T-helper 1 cell (primary cell): ENCODE data around the gene LANCL2.
"Not testable (repeated sequence)": the region's sequence is repeated elsewhere in the genome, so short reads cannot be mapped to it uniquely, and the experiment has no call there.

Source experiments
- DNase-seq, 5 donors: peaks; one replicate each; pipeline ENCODE4 v3.0.0-alpha.2; 2012 to 2020

LANCL2 gene

DNA sequence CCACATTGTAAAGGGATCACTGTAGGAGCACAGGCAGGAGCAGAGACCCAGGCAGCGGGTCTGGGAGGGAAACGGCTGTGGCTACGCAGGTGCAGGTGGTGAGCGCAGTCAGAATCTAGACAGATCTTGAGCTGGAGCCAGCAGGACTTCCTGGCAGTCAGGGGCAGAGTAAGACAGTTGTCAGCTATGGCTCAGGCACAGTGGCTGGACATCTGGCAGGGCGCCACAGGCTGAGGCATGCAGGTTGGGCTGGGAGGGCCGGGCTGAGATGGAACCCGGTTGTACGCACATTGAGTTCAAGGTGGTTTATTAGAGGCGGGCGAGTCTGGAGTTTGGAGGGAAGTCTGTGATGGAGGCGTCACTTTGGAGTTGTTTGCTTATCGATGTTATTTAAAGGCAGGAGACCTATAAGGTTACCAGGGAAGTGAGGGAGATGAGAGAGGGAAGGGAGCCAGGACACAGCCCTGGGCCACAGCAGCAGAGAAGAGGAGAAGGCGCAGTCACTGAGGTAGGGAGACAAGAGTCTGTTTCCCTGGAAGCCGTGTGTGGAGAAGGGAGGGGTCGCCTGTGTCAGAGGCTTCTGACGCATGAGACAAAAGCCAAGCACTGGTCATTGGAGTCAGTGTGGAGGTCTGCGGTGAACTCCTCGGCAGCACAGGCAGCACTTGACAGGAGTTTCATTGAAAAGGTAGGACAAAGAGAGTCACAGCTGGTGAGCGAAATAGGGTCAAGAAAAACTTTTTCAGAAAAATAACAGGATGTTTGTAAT, 73.8 kb downstream of the LANCL2 start:
- DNase-seq = no peak

DNA sequence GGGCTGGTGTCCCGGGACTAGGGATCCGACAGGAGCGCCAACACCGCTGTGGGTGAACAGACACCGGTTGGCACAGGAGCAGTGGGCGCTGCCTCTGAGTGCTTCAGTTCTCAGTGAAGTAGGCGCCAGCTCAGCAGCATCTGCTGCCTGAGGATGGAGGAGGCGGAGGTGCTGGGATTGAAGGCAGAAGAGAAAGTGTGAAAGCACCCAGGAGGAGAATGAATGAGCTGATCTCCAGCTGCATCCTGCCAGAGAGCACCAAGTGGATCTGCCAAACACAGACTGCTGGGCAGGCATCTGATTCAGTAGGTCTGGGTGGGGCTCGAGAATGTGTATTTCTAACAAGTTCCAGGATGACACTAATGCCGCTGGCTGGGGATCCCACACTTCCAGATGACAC, 74.5 kb downstream of the LANCL2 start:
- DNase-seq = peak in 1 of 5 donors; percentile 8

DNA sequence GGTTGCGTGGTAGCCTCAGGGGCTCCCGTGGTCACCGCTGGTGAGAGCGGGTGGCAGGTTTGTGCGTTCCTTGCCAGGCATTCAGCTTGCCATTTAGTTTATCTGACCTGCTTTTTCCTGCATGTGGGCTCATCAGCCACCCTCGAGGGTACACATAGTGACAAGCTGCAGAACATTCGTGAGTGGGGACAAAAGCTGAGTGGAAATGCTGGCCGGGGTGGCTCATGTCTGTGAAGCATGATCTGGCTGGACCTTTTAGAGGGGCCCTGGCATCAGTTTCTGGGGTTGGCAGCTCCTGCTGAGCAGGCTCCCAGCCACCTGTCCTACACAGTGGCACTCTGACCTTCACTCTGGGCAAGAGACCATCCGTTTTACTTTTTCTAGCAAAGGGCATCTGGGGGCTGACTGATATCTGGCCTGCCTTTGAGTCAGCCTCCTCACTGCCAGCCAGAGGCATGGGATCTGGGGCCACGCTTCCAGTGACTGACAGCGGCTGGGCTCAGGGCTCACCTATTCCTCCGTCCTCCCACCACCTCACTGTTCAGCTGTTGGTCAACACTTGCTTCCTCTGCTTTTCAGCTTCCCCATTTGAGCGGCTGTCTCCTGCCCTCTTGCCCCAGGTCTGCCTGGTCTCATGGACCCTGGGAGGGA, 75.0 kb downstream of the LANCL2 start:
- no peak for DNase-seq

DNA sequence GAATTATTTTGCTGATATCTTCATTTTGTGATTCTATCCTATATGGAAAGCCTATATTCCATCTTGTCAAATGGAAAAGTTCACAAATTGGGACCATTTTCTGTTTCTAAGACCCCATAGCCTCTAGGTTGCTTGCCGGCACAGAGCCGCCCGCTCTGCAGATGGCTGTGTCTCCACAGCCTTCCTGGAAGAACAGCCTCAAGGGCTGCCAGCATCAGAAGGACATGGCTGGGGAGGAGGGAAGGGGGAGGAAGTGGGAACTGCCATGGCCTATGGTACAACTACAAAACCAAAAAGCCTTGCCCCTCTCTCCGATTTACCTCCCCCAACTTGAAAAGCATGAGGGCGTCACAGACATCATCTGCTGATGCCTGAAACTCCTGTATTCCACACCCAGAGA, 75.9 kb downstream of the LANCL2 start:
- no peak for DNase-seq

DNA sequence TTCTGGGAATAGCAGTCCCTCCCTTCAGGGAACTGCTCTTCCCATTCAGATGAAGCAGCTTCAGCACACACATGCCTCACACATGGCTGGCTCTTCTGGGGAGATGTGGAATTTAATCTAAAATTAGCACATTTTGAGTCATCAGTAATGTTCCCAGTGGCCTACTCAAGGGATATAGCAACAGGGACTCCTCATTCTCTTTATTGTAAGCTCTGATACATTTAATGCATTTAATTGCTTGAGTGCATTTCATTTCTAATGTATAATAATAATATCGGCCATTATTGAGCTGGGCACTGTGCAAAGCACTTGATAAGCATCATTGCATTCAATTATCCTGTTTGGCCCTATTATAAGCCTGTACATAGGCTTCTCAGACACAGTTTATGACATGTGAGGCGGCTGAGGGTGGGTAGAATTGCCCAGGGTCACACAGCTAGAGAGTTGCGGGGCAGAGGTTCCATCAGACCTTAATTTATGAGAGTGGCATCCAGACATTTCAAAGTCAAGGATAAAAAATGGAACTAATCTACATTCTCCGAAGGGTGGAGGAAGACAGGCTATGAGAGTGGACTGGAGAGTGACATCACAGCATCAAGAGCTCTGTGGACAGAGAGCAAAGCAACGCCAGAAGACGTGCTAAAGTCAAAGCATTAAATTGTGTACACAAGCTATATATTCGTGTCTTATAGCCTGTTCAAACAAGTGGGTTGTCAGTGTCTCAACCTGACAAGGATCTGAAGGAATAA, 76.8 kb downstream of the LANCL2 start:
- no peak for DNase-seq

DNA sequence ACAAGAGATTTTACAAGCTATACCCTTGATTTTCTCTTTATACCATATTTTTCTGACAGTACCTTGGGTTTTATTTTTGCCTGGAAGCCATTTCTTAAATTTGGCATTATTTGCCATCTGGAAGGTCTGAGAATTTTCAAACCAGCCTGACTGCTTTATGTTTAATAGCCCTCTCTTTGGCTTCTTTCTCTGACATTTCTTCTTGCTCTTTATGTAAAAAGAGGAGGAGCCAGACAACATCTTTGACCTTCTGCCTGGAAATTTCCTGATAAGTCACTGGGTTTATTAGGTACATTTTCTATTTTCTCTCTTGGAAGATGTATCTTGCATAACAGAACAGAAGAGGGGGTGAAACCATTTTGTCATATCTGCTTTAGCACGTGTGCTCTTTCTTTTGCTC, 79.6 kb downstream of the LANCL2 start:
- no peak for DNase-seq

DNA sequence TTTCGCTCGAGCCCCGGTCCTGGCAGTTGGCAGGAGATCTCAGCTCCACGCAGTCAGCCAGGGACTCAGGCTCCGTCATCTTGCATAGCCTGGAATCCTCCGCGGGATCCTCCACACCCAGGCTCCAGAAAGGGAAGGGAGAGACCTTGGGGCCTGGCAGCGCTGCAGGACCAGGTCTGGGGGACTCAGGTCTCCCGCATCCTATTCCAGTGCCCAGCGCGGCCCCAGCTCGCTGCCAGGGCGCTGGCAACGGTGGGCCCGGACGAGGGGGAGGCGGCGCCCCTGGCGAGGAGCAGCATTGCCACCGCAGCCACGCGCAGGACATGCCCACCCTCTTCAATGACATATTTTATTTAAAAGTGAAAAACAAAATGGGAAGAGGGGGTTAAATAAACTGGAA, 83.4 kb downstream of the LANCL2 start:
- no peak for DNase-seq

DNA sequence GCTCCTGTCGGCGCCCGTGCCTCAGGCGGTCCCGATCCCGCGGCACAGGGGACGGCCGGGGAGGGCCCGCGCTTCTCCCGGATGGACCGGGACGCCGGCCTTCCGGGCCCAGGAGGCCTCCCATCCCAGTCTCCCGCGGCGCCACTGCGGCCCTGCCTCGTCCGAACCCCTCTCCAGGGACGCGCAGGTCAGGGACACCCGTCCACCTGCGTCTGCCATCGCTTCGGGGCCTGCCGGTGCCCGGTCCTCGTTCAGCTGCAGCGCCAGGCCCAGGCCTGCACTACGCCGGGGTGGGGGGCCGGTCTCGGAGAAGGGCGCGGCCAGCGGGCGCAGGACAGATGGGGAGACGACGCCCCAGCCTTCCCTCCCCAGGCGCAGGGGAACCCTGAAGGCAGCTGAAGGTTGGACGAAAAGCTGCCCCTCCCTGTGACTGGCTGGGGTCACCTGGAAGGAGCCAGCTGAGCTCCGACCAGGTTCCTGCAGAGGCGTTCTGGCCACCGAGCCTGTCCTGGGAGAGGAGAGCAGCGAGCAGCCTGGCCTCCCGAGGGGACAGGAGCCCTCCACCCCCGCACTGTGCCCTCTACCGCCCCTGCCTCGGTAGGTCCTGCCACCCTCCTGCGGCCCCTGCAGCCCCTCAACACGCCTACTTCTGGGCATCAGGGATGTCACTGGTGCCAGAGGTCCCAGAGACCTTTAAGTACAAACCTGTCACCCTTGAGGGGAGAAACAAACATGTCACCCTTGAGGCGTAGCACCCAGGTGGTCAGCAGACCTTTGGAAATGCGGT, 84.3 kb downstream of the LANCL2 start:
- no peak for DNase-seq

DNA sequence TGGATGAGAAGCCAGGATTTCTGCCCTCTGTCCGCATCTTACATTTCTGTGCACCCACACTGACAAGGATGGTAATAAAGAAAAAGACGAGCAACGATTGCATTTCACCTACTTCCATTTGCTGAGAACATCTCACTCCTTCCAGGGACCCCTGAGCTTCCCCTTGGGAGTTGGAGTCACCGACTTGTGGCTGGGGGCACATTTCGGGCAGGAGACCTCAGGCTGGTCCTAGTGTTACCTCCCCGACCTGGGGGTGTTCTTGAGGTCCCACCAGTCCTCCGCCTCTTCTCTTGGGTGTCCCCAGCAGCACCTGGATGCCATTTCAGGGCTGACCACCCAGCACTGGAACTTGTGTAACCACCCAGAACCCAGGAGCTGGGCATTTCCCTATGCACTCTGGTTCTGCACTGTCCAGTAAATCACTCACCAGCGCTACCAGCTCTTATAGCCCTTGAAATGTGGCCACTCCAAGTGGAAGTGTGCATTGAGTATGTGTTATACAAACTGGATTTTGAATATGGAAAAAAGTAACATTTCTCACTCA, 84.9 kb downstream of the LANCL2 start:
- DNase-seq = no peak

DNA sequence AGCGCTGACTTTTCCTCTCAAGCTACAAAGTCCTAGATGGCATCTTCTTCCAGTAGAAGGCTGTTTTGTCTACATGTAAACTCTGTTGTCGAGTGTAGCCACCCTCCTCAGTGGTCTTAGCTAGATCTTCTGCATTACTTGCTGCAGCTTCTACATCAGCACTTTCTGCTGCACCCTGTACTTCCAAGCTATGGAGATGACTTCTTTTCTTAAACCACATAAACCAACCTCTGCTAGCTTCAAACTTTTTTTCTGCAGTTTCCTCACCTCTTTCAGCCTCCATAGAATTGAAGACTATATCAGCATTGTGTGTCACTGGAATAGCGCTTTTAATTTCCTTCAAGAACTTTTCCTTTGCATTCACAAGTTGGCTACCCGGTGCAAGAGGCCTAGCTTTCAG, 87.8 kb downstream of the LANCL2 start:
- DNase-seq = no peak

DNA sequence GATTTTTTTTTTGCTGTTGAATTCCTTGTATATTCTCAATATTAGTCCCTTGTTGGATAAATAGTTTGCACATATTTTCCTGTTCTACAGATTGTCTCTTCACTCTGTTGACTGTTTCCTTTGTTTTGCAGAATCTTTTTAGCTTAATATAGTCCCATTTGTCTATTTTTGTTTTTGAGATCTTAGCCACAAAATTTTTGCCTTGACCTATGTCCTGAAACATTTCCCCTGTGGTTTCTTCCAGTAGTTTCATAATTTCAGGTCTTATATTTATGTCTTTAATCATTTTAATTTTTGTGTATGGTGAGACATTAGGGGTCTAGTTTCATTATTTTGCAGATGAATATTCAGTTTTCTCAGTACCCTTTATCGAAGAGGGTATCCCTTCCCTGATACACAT, 92.7 kb downstream of the LANCL2 start:
- no peak for DNase-seq

DNA sequence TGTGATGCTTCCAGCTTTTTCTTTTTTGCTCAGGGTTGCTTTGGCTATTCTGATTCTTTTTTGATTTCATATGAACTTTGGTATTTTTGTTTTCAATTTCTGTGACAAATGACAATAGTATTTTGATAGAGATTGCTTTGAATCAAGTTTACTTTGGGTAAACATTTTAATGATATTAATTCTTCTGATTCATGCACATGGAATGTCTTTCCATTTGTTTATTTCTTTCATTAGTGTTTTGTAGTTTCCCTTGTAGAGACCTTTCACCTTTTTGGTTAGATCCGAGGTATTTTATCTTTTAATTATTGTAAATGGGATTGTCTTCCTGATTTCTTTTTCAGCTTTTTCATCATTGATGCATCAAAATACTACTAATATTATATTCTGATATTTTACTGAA, 93.2 kb downstream of the LANCL2 start:
- no peak for DNase-seq

DNA sequence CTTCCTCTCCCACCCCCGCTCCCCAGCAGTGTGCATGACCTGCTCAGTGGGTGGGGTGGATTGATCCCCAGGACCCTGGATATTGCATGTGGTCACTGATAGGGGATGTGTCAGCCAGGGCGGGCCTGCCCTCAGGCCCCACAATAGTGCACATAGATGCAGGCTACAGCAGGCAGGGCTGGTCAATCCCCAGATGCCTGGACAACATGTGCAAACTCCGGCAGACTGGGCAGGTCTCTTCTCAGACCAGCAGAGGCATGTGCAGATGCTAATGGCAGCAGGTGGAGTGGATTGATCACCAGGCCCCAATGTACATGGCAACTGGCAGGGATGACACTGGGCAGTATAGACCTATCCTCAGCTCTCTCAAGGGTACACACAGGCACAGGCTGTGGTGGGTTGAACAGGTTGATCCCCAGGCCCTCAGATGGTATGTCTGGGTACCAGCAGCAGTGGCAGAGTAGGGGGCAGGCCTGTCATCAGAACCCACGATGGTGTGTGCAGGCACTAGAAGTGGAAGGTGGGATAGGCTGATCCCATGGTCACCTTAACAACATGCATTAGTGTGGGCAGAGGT, 98.6 kb downstream of the LANCL2 start:
- DNase-seq = no peak

DNA sequence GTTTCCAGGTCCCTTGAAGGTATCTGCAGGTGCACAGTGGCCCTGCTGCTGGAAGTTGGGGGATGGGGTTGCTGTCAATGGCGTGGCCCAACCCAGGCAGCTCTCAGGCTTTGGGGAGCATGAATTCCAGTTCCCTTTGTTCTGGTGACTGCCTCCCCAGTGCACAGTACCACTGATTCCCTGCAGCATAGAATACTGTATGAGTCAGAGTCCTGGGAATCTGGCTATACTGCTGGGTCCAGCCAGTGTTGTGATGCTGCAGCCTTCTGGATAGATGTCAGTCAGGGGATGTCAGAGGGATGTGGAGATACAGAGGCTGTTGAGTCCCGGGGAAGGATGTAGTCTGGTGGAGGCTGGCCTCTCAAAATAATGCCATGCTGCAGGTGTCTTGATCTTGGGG, 99.3 kb downstream of the LANCL2 start:
- DNase-seq = no peak

DNA sequence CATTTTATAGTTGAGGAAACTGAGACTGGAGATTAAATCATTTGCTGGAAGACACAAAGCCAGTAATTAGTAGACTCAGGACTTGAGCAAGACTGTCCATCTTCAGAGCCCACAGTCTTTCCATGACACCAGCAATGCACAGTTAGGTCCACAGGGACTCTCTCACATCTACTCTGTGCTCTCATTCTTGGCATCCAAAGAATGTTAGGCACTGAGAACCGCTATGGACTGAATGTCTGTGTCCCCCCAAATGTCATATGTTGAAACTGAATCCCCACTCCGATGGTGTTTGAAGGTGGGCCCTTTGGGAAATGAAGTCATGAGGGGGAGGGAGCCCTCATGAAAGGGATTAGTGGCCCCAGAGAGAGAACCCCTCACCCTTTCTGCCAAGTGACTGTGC, 100.6 kb downstream of the LANCL2 start:
- no peak for DNase-seq

DNA sequence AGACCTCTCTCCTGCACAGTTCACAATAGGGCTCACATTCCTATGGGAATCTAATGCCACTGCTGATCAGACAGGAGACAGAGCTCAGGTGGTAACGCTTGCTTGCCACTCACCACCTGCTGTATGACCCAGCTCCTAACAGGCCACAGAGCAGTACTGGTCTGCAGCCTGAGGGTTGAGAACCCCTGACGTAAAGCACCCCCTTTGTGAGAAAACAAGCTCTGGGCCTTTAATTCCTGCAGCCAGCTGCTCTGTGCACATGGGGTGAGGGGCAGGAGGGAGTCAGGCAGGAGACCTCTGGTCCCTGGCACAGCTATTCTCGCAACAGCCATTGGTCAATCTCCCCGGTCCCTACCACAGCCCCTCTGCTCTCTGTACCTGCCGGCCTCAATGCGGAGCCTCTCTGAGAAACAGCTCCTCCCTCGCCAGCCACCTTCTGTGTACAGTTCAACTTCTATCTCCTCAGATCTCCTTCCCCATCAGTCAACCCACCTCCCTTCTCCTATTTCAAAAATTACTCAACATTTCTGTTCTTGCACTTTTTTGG, 102.0 kb downstream of the LANCL2 start:
- no peak for DNase-seq

DNA sequence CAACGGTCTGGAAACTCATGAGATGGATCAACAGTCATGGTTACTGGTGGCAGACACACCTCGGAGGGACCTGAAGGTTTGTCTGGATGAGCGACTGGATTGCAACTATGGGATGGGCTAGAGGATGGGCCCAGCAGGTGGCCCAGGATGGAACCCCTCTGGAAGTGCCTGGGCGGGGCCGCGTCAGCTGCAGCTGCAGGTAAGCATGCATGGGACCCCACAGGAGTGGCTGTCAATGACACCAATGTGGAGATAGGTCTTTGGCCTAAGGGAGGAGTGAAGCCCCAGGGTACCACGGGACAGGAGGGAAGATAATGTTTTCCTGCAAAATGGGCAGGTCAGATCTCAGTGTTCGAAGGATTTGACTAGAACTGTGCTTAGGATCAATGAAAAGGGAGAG, 103.4 kb downstream of the LANCL2 start:
- no peak for DNase-seq

DNA sequence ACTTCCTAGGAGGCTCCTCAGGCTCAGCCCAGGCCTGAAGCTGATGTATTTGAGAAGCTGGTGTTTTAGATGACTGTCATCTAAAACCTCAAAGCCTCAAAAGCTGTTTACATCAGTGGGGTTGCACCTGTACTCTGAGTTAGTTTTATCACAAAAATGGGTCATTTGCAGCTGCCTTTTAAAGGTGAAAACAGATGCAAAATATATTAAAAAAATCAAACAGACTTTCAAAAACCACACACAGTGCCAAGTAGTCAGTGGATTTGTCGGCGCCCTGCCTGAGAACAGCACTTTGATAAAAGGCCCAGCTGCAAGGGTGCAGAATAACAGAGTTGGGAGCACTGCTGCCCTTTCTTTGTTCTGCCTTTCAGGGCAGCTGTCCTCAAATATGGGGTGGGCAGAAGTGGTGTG, 104.1 kb downstream of the LANCL2 start:
- DNase-seq = peak in 3 of 5 donors; percentile 12 to 61 (median 24)

DNA sequence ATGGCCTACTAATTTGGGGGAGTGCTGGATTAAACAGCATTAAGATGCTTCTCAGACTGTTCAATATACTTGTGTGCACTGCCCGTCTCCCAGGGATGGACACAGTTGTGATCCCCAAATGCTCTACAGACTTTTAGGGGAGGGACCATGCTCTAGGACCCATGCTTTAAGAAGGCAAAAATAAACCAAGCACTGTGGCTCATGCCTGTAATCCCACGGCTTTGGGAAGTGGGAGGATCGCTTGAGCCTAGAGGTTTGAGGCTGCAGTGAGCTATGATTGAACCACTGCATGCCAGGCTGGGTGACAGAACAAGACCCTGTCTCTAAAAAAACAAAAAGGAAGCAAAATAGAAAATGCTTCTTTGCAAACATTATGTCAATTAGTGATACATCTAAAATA, 104.6 kb downstream of the LANCL2 start:
- no peak for DNase-seq

DNA sequence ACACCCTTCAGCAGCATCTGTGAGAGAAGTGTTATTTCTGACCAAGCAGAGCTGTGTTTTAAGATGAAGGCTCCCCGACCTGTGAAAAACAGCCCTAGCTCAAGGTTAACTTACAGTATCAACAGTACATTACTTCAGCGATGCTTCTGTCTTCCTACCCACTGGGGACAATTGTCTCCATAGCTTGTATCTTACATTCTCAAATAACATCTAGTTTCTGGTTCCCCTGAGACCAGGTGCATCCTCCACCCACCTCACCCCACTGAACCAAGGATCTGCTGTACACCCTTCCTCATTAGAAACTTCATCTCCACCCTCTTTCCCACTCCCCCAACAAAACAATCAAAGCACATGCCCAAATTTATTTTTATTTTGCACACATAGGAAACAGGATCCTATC, 105.1 kb downstream of the LANCL2 start:
- DNase-seq = no peak

DNA sequence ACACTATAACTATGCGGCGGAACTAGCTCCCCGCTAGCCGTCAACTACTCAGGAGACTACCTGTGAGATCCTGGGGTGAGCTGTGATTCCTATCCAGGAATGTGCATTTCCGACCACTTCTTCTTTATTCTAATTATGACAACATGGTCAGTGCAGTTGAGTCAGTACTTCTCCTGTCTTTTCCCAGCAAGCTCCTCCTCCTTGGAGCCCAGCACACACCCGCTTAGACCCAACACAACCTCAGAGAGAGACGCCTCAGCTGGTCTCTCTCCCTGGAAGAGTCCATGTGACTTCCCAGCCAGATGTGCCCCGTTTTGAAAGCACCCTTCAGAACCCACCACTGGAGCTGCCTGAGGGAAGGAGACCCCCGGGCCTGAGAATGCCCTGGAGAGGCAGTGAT, 106.5 kb downstream of the LANCL2 start:
- DNase-seq = not testable (repeated sequence)

DNA sequence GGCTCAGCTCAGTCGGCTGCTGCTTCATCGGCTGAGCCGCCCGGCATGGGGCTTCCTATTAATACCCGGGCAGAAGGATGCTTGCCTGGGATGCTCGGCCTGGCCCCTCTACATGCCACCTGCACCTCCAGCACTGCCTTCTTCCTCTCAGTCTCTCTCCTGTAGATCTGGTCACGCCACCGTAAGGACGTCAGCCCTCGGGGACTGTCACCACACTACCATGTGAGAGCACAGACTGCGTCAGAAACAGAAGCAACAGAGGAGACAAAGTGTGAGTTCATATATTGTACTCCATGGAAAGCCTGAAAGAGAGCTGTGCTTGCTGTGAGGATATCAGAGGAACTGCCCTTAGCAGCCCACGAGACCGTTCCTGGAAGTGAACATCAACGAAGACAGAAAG, 107.3 kb downstream of the LANCL2 start:
- not testable (repeated sequence) for DNase-seq
